GM19025 (cell line): ENCODE data around the gene ALG1.
"Not testable (repeated sequence)": the region's sequence is repeated elsewhere in the genome, so short reads cannot be mapped to it uniquely, and the experiment has no call there.

ENCODE experiments used
- ATAC-seq: cut with Tn5 transposase; IDR thresholded peaks from one replicate; pipeline ENCODE4 v1.9.1; 2021; ENCODE audit warnings: mild to moderate bottlenecking, low read depth, moderate library complexity; ENCODE audit not compliant: unreplicated experiment

Gene ALG1

GRCh38 chr16:5044011-5044540, 27.6 kb upstream of the ALG1 start:
- ATAC-seq, result no peak

DNA sequence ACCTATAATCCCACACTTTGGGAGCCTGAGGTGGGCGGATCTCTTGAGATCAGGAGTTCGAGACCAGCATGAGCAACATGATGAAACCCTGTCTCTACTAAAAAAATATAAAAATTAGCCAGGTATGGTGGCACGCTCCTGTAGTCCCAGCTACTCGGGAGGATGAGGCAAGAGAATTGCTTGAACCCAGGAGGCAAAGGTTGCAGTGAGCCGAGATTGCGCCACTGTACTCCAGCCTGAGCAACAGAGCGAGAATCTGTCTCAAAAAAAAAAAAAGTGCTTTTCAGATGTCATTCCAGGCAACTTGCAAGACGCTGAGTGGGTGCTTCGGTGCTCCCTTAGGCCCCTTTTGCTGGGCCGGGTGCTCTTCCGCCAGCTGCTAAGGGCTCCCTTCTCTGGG, 27.1 kb upstream of the ALG1 start:
- ATAC-seq, result not testable (repeated sequence)

DNA sequence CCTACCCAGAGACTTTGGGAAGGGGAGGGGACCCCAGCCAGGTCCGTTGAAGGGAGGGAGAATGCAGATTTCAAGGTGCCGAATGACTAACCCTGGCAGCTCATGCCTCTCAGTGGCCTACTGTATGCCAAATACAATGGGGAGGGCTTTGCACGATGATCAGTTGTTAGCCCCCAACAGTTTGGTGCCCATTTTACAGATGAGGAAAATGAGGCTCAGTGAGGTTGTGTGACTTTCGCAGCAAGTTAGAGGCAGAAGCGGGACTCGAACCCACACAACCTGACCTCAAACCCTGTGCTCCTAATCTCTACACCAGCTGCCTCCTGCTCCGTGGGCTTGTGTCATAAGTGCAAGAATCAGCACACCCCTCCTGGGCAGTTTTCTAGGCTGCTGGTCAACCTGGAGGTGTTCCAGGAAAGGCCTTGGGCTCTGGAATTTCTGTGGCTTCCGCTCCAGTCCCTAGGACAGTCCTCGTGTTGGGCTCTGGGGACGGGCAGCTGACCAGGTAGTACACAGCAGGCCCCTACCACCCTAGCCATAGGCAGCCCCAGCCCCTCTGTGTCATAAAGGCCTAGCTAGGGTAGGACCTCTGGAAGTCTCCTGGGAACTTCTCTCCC, 26.0 kb upstream of the ALG1 start:
- no peak for ATAC-seq

- no peak for ATAC-seq
Measured at GRCh38 chr16:5046914-5047313, 24.7 kb upstream of the ALG1 start.

- no peak for ATAC-seq
Measured at GRCh38 chr16:5054876-5055865, 16.5 kb upstream of the ALG1 start.

- no peak for ATAC-seq
Measured at GRCh38 chr16:5056352-5056751, 15.3 kb upstream of the ALG1 start.

DNA sequence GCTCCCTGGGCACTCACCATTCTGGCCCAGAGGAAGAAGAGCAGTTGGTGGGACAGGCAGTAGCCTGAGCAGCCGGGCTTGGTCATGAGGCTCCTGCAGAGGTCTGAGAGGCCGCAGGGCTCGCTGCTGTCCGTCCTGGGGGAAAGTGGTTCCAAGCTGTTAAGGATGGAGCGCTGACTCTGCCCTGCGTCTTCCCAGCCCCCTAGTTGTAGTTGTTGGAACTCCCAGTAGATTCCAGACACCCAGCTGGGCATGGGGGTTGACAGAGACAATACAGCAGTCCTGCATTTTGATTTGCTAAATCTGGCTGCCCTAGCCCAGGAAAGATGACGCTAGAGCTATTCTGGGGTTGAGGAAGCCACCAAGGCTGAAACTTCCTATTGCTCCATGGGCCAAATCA, 13.2 kb upstream of the ALG1 start:
- no peak for ATAC-seq

GRCh38 chr16:5059386-5060072, 12.1 kb upstream of the ALG1 start:
- no peak for ATAC-seq

GRCh38 chr16:5060073-5060641, 11.5 kb upstream of the ALG1 start:
- ATAC-seq, result no peak

DNA sequence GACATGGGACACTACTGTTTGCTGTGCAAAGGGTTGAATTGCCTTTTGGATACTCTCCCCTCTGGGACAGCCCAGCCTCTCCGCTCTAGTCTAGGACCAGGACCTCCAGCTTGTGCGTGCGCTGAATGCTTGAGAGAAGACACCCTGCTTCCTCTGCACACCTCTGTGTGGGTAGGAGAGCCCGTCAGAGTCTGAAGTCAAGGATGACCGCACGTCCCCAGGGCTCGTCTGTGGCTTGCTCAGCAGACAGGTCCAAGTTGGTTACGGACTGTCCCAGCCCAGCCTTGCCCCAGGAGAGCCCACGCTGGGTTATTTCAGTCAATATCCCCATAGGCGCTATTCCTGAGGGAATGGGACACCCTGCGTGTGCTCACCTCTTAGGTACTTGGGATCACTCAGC, 9.6 kb upstream of the ALG1 start:
- ATAC-seq, result no peak

- no peak for ATAC-seq
Measured at GRCh38 chr16:5062790-5063765, 8.6 kb upstream of the ALG1 start.

- no peak for ATAC-seq
Measured at GRCh38 chr16:5064915-5065314, 6.7 kb upstream of the ALG1 start.

GRCh38 chr16:5065326-5065725, 6.3 kb upstream of the ALG1 start:
- no peak for ATAC-seq

DNA sequence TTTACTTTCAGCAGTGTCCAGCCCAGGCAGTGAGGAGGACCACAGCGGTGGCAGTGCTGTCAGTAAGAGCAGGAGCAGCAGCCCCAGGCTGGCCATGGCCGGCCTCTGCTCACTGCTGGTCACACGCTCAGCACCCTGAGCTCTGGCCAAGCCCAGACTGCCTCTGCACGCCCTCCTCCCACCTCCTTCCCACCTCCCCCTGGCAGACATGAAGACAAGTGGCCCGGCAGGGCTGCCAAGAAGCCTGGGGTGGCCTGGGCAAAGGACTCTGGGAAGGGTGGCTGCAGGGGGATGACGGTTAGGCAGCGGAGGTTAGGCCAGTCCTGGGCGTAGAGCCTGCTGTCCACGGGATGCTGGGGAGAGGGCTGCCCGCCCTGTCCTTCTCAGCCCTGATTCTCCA, 5.8 kb upstream of the ALG1 start, which contains the start of gene C16orf89:
C16orf89 (minus strand) TSS at position 144 of the 400 bp plus-strand sequence; CDS start at position 96, 48 bp downstream.
- ATAC-seq, result no peak

- ATAC-seq, result no peak
Measured at GRCh38 chr16:5066511-5066910, 5.1 kb upstream of the ALG1 start.

DNA sequence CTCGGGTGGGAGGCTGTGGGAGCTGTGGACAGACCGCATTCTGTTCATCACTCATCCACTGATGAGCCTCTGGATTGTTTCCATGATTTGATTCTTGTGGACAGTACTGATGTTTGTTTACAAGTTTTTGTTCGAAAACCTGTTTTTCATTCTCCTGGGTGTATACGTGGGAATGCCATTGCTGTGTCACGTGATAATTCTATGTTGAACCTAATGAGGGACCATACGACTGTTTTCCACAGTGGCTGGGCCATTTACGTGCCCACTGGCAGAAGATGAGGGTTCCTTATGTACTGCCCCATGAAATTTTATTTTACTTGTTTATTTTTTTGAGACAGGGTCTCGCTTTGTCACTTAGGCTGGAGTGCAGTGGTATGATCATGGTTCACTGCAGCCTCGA, 2.6 kb upstream of the ALG1 start:
- ATAC-seq, result no peak

GRCh38 chr16:5069854-5070253, 1.8 kb upstream of the ALG1 start:
- ATAC-seq, result no peak

- ATAC-seq, result no peak
Measured at GRCh38 chr16:5070431-5071186, 1.0 kb upstream of the ALG1 start.

GRCh38 chr16:5071341-5071680, 332 bp upstream of the ALG1 start:
- no peak for ATAC-seq
